Stimulated activated CD4-positive, alpha-beta T cell treated with anti-CD3 and anti-CD28 coated beads, Interleukin-1b, Interleukin-23, amount 100 ng/mL, for 48 hours (primary cell): Measurements from ENCODE around the gene NDFIP1.

Experiments used
- DNase-seq: peaks from one replicate; pipeline ENCODE4 v3.0.0-alpha.2; 2020

Gene NDFIP1

GRCh38 chr5:142192286-142193113, 83.9 kb downstream of the NDFIP1 start:
- DNase-seq: no peak

- no peak for DNase-seq
Measured at GRCh38 chr5:142193114-142193428, 84.5 kb downstream of the NDFIP1 start.

- no peak for DNase-seq
Measured at GRCh38 chr5:142197098-142197497, 88.5 kb downstream of the NDFIP1 start.

GRCh38 chr5:142197781-142198180, 89.2 kb downstream of the NDFIP1 start:
- DNase-seq: no peak

GRCh38 chr5:142199388-142199787, 90.8 kb downstream of the NDFIP1 start:
- no peak for DNase-seq

- DNase-seq: no peak
Measured at GRCh38 chr5:142200387-142200786, 91.8 kb downstream of the NDFIP1 start.

GRCh38 chr5:142201471-142201887, 92.9 kb downstream of the NDFIP1 start:
- no peak for DNase-seq

GRCh38 chr5:142202282-142202681, 93.7 kb downstream of the NDFIP1 start:
- no peak for DNase-seq
